Measurements from ENCODE around the gene PAQR4. TPM values are rescaled to one million over a fixed set of nuclear protein-coding genes. Genes with fewer than 3 reads are reported as not detected.

Gene PAQR4
- polyA plus RNA-seq, 1 donor from 2014 or later: 47.8 TPM

GRCh38 chr16:2946649-2947048 lies 22.5 kb upstream of the PAQR4 start:
- Histone ChIP-seq H4K20me1 (ENCODE audit: insufficient read depth) (no peaks in the 10 kb centered on the region), H3K79me2 (replicated peaks; ENCODE audit: insufficient read depth, low read length) (no peaks in the 10 kb centered on the region), H3K9me2 (ENCODE audit: insufficient read depth, low read length) (no peaks in the 10 kb centered on the region), H3F3A (ENCODE audit: insufficient read depth, low read length, poor library complexity, severe bottlenecking) (no peaks in the 10 kb centered on the region), H3K36me3 (ENCODE audit: insufficient read depth, low read length) (peaks cover 9% of the 10 kb centered on the region), H3K9ac (ENCODE audit: low read length) (no peak overlapping the region), H2AFZ (ENCODE audit: low read depth, low read length) (no peak overlapping the region), H3K27ac (ENCODE audit: low read length) (no peak overlapping the region), H3K27me3 (ENCODE audit: insufficient read depth, low read depth, low read length) (no peaks in the 10 kb centered on the region), H3K4me2 (ENCODE audit: low read length) (no peak overlapping the region), H3K9me3 (ENCODE audit: low read length) (no peaks in the 10 kb centered on the region), H3K4me3 (ENCODE audit: low read length) (no peak overlapping the region)
- TF ChIP-seq RAD21 (conservative IDR thresholded peaks at IDR 0.05): no peak
- no peak for TF ChIP-seq SMC3 (conservative IDR thresholded peaks at IDR 0.05; ENCODE audit: poor library complexity)
- no peak for TF ChIP-seq TAF1 (IDR thresholded peaks at IDR 0.05; ENCODE audit: low read depth)
- TF ChIP-seq MXI1 (conservative IDR thresholded peaks at IDR 0.05; ENCODE audit: poor library complexity, severe bottlenecking): no peak
- TF ChIP-seq, protein P1, sequence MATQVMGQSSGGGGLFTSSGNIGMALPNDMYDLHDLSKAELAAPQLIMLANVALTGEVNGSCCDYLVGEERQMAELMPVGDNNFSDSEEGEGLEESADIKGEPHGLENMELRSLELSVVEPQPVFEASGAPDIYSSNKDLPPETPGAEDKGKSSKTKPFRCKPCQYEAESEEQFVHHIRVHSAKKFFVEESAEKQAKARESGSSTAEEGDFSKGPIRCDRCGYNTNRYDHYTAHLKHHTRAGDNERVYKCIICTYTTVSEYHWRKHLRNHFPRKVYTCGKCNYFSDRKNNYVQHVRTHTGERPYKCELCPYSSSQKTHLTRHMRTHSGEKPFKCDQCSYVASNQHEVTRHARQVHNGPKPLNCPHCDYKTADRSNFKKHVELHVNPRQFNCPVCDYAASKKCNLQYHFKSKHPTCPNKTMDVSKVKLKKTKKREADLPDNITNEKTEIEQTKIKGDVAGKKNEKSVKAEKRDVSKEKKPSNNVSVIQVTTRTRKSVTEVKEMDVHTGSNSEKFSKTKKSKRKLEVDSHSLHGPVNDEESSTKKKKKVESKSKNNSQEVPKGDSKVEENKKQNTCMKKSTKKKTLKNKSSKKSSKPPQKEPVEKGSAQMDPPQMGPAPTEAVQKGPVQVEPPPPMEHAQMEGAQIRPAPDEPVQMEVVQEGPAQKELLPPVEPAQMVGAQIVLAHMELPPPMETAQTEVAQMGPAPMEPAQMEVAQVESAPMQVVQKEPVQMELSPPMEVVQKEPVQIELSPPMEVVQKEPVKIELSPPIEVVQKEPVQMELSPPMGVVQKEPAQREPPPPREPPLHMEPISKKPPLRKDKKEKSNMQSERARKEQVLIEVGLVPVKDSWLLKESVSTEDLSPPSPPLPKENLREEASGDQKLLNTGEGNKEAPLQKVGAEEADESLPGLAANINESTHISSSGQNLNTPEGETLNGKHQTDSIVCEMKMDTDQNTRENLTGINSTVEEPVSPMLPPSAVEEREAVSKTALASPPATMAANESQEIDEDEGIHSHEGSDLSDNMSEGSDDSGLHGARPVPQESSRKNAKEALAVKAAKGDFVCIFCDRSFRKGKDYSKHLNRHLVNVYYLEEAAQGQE (IDR thresholded peaks at IDR 0.05; ENCODE audit: borderline replicate concordance): no peak
- TF ChIP-seq EZH2 (IDR thresholded peaks at IDR 0.05; ENCODE audit: borderline replicate concordance, insufficient read depth, low read length, poor library complexity, severe bottlenecking): no peak
- TF ChIP-seq, protein P2, sequence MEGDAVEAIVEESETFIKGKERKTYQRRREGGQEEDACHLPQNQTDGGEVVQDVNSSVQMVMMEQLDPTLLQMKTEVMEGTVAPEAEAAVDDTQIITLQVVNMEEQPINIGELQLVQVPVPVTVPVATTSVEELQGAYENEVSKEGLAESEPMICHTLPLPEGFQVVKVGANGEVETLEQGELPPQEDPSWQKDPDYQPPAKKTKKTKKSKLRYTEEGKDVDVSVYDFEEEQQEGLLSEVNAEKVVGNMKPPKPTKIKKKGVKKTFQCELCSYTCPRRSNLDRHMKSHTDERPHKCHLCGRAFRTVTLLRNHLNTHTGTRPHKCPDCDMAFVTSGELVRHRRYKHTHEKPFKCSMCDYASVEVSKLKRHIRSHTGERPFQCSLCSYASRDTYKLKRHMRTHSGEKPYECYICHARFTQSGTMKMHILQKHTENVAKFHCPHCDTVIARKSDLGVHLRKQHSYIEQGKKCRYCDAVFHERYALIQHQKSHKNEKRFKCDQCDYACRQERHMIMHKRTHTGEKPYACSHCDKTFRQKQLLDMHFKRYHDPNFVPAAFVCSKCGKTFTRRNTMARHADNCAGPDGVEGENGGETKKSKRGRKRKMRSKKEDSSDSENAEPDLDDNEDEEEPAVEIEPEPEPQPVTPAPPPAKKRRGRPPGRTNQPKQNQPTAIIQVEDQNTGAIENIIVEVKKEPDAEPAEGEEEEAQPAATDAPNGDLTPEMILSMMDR (IDR thresholded peaks at IDR 0.05; ENCODE audit: poor library complexity, severe bottlenecking): no peak
- no peak for TF ChIP-seq EP300 (conservative IDR thresholded peaks at IDR 0.05; ENCODE audit: poor library complexity, severe bottlenecking)
- no peak for TF ChIP-seq POLR2AphosphoS5 (IDR thresholded peaks at IDR 0.05)

GRCh38 chr16:2948807-2949704 lies 20.1 kb upstream of the PAQR4 start:
- H3F3A ChIP-seq (ENCODE audit: insufficient read depth, low read length, poor library complexity, severe bottlenecking): no peaks in the 10 kb centered on the region
- no peak overlapping the region for H2AFZ ChIP-seq (ENCODE audit: low read depth, low read length)
- H3K9me3 ChIP-seq (ENCODE audit: low read length): no peaks in the 10 kb centered on the region
- no peak overlapping the region for H3K27ac ChIP-seq (ENCODE audit: low read length)
- no peak overlapping the region for H3K9ac ChIP-seq (ENCODE audit: low read length)
- TF ChIP-seq POLR2AphosphoS5 (IDR thresholded peaks at IDR 0.05) (no peak), EZH2 (IDR thresholded peaks at IDR 0.05; ENCODE audit: borderline replicate concordance, insufficient read depth, low read length, poor library complexity, severe bottlenecking) (no peak), TAF1 (IDR thresholded peaks at IDR 0.05; ENCODE audit: low read depth) (no peak), RAD21 (conservative IDR thresholded peaks at IDR 0.05) (no peak), EP300 (conservative IDR thresholded peaks at IDR 0.05; ENCODE audit: poor library complexity, severe bottlenecking) (no peak)
- TF ChIP-seq, protein P2 (IDR thresholded peaks at IDR 0.05; ENCODE audit: poor library complexity, severe bottlenecking): no peak
- TF ChIP-seq, protein P1 (IDR thresholded peaks at IDR 0.05; ENCODE audit: borderline replicate concordance): no peak
- H3K79me2 ChIP-seq (replicated peaks; ENCODE audit: insufficient read depth, low read length): no peaks in the 10 kb centered on the region
- no peaks in the 10 kb centered on the region for H3K27me3 ChIP-seq (ENCODE audit: insufficient read depth, low read depth, low read length)
- H3K9me2 ChIP-seq (ENCODE audit: insufficient read depth, low read length): no peaks in the 10 kb centered on the region
- no peak overlapping the region for H3K4me2 ChIP-seq (ENCODE audit: low read length)
- no peak overlapping the region for H3K4me3 ChIP-seq (ENCODE audit: low read length)
- H4K20me1 ChIP-seq (ENCODE audit: insufficient read depth): no peaks in the 10 kb centered on the region
- peaks cover 9% of the 10 kb centered on the region for H3K36me3 ChIP-seq (ENCODE audit: insufficient read depth, low read length)
